WERI-Rb-1 (cell line): ENCODE data around the gene FCRL4.

Source experiments
- DNase-seq: peaks from one replicate; pipeline ENCODE4 v3.0.0-alpha.2; 2020
- H3K27ac ChIP-seq: fragments of 250-450 bp; sonication (Bioruptor Pico); 2 replicates; pipeline ENCODE4 v1.5.1; 2020; ENCODE audit warnings: mild to moderate bottlenecking, moderate library complexity
- H3K27me3 ChIP-seq: fragments of 250-450 bp; sonication (Bioruptor Pico); 2 replicates; pipeline ENCODE4 v1.5.1; 2021; ENCODE audit warnings: mild to moderate bottlenecking, low read depth, moderate library complexity; ENCODE audit not compliant: insufficient read depth, severe bottlenecking
- H3K36me3 ChIP-seq: fragments of 250-450 bp; sonication (Bioruptor Pico); 2 replicates; pipeline ENCODE4 v1.5.1; 2020; ENCODE audit warnings: mild to moderate bottlenecking, moderate library complexity
- H3K4me3 ChIP-seq: 2 replicates; pipeline ENCODE4 v1.5.1; 2011; ENCODE audit warnings: low read depth, mild to moderate bottlenecking, control low read depth, low read length
- H3K9me3 ChIP-seq: fragments of 250-450 bp; sonication (Bioruptor Pico); 2 replicates; pipeline ENCODE4 v1.5.1; 2021; ENCODE audit warnings: mild to moderate bottlenecking, moderate library complexity; ENCODE audit not compliant: severe bottlenecking
- TF ChIP-seq, protein P1 (sequence below): IDR thresholded peaks from 2 replicates; pipeline ENCODE4 v1.5.1; 2011; ENCODE audit warnings: low read depth, mild to moderate bottlenecking, control low read depth, inconsistent platforms, low read length

Gene FCRL4

DNA sequence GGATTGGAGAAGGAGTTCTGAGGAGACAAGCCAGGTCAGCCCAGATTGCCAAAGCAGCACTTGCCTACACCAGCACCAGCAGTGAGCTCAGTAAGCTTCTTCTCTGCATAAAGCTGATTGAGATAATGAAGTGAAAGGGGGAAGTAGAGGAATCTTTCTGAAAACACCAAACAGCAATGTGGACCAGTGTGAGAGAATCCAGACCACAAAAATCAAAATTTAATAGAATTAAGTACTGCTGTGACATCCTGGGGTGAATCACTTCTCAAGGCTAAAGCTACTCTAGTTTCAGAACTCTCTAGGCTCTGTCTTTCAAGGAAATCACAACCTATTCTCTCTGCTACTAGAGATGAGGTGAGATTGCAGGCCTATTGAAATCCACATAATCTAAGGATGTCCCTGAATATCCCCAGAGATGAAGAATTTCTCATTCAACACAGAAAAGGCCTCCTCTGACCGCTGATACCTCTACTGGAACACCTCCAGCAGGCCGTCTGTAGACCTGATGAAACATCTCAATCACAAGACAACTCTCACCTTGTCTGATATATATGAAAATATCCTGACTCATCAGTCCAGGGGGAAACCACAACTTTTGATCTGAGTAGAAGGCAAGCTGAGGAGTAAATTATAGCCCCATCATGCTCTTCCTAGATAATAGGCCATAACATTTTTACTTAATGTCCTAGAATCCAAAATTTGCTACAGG, at the start of gene FCRL4:
TSS of gene FCRL4 (minus strand) at position 127 of the 709 bp plus-strand sequence. CDS start 141 bp downstream, outside the sequence.
- H3K4me3 ChIP-seq, result no peak within 1 kb of the TSS
- peaks cover 5% of the 10 kb centered on the region for H3K9me3 ChIP-seq
- TF ChIP-seq, protein P1, sequence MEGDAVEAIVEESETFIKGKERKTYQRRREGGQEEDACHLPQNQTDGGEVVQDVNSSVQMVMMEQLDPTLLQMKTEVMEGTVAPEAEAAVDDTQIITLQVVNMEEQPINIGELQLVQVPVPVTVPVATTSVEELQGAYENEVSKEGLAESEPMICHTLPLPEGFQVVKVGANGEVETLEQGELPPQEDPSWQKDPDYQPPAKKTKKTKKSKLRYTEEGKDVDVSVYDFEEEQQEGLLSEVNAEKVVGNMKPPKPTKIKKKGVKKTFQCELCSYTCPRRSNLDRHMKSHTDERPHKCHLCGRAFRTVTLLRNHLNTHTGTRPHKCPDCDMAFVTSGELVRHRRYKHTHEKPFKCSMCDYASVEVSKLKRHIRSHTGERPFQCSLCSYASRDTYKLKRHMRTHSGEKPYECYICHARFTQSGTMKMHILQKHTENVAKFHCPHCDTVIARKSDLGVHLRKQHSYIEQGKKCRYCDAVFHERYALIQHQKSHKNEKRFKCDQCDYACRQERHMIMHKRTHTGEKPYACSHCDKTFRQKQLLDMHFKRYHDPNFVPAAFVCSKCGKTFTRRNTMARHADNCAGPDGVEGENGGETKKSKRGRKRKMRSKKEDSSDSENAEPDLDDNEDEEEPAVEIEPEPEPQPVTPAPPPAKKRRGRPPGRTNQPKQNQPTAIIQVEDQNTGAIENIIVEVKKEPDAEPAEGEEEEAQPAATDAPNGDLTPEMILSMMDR, result no peak
- no peaks in the 10 kb centered on the region for H3K27me3 ChIP-seq
- no peak within 1 kb of the TSS for H3K27ac ChIP-seq
- H3K36me3 ChIP-seq, result peaks cover 3% of the 10 kb centered on the region; the same call in 1 of the 2 replicates
- peak; percentile 10 for DNase-seq

DNA sequence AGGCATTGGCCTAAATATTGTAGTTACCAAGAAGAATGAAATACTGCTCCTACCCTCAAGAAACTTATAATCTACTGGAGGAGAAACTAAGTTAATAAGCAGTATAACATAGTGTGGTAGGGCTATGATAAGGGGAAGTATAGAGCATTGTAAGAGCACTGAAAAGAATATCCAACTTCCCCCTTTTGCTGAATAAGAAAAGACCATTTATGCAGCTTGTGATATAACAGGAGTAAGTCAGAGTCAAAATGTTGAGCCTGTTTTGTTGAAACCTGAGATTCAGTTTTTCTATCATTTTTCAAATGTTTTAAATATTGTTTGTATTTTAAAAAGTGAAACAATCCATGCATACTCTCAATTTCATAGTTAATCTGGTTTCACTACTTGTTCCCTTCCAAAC, 48.3 kb upstream of the FCRL4 start:
- Histone ChIP-seq H3K27me3 (no peaks in the 10 kb centered on the region), H3K9me3 (no peaks in the 10 kb centered on the region), H3K36me3 (no peaks in the 10 kb centered on the region), H3K27ac (no peak overlapping the region), H3K4me3 (no peak overlapping the region)
- no peak for DNase-seq
- TF ChIP-seq, protein P1, result no peak

GRCh38 chr1:157641177-157641576, 43.3 kb upstream of the FCRL4 start:
- Histone ChIP-seq H3K36me3 (no peaks in the 10 kb centered on the region), H3K27me3 (no peaks in the 10 kb centered on the region), H3K4me3 (no peak overlapping the region), H3K27ac (no peak overlapping the region), H3K9me3 (no peaks in the 10 kb centered on the region)
- TF ChIP-seq, protein P1, result no peak
- DNase-seq, result no peak

DNA sequence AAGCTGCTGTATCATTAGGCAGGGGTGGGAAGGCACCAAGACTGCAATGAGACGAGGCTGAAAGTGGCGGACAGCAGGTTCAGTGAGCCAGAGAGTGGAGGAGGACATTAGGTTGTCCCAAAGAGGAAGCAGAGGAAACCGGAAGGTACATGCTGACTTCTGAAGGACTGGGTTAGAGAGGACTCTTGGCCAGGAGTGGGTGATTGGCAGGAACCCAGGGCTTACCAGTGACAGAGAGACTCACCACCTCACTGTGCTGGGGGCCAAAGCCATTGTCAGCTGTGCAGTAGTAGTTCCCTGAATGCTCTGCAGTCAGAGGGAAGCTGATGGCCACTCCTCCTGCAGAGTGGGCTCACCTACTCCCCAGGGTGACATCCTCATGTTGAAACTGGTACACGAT, 41.9 kb upstream of the FCRL4 start:
- DNase-seq, result no peak
- Histone ChIP-seq H3K27ac (no peak overlapping the region), H3K27me3 (no peaks in the 10 kb centered on the region), H3K36me3 (no peaks in the 10 kb centered on the region), H3K9me3 (no peaks in the 10 kb centered on the region), H3K4me3 (no peak overlapping the region)
- TF ChIP-seq, protein P1, result no peak

DNA sequence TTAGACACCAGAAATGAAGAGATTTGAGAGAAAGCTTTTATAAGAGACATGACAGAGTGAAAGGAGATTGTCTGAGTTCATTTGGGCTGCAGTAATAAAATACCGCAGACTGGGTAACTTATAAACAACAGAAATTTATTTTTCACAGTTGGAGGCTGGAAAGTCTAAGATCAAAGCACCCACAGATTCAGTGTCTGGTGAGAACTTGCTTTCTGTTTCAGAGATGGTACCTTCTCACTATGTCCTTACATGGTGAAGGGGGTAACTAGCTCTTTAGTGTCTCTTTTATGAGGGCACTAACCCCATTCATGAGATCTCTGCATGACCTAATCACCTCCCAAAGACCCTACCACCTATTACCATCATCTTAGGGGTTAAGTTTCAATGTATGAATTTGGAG, 30.9 kb upstream of the FCRL4 start:
- DNase-seq, result no peak
- Histone ChIP-seq H3K36me3 (no peaks in the 10 kb centered on the region), H3K27ac (no peak overlapping the region), H3K9me3 (no peaks in the 10 kb centered on the region), H3K4me3 (no peak overlapping the region), H3K27me3 (no peaks in the 10 kb centered on the region)
- TF ChIP-seq, protein P1, result no peak

GRCh38 chr1:157626099-157626498, 28.2 kb upstream of the FCRL4 start:
- no peaks in the 10 kb centered on the region for H3K36me3 ChIP-seq
- no peak overlapping the region for H3K27ac ChIP-seq
- H3K9me3 ChIP-seq, result no peaks in the 10 kb centered on the region
- TF ChIP-seq, protein P1, result peak; percentile 69
- no peaks in the 10 kb centered on the region for H3K27me3 ChIP-seq
- DNase-seq, result peak; percentile 82
- H3K4me3 ChIP-seq, result no peak overlapping the region
